Neural progenitor cell (in vitro differentiated cells): ENCODE data around the gene ALAD.

Experiments used
- EZH2 ChIP-seq: fragments of 200-600 bp; sonication (generic); IDR thresholded peaks from 2 replicates; pipeline ENCODE4 v1.6.1; 2017; ENCODE audit warnings: antibody characterized with exemption, mild to moderate bottlenecking, moderate library complexity
- TF ChIP-seq, protein P1 (sequence below): fragments of 200-600 bp; sonication (generic); IDR thresholded peaks from 2 replicates; pipeline ENCODE4 v1.5.1; 2017; ENCODE audit warnings: antibody characterized with exemption, mild to moderate bottlenecking

DNA sequence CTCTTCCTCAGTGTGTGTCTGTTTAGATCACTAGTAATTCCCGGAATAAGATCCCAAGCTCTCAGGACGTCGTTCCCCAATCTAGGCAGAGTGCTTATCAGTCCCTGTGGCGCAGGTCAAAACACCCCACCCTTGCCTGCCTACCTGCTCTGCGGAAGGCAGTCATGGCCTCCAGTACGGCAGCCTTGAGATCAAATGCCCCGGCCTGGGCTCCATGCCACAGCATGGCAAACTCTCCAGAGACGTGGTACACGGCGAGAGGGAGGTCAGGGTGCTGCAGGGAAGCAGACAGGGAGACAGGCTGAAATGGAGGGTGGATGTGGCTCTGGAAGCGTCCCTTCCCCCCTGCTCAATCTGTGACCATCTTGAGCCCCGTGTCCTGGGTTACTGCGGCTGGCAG lies 12.3 kb downstream of the ALAD start:
- TF ChIP-seq, protein P1, sequence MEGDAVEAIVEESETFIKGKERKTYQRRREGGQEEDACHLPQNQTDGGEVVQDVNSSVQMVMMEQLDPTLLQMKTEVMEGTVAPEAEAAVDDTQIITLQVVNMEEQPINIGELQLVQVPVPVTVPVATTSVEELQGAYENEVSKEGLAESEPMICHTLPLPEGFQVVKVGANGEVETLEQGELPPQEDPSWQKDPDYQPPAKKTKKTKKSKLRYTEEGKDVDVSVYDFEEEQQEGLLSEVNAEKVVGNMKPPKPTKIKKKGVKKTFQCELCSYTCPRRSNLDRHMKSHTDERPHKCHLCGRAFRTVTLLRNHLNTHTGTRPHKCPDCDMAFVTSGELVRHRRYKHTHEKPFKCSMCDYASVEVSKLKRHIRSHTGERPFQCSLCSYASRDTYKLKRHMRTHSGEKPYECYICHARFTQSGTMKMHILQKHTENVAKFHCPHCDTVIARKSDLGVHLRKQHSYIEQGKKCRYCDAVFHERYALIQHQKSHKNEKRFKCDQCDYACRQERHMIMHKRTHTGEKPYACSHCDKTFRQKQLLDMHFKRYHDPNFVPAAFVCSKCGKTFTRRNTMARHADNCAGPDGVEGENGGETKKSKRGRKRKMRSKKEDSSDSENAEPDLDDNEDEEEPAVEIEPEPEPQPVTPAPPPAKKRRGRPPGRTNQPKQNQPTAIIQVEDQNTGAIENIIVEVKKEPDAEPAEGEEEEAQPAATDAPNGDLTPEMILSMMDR = no peak
- no peak for TF ChIP-seq EZH2
